ENCODE data around the gene PDE8A. TPM values are rescaled to one million over a fixed set of nuclear protein-coding genes. Genes with fewer than 3 reads are reported as not detected.
A peak's percentile ranks its signal among the peaks of the same experiment; 100 is the strongest.

Gene PDE8A, protein sequence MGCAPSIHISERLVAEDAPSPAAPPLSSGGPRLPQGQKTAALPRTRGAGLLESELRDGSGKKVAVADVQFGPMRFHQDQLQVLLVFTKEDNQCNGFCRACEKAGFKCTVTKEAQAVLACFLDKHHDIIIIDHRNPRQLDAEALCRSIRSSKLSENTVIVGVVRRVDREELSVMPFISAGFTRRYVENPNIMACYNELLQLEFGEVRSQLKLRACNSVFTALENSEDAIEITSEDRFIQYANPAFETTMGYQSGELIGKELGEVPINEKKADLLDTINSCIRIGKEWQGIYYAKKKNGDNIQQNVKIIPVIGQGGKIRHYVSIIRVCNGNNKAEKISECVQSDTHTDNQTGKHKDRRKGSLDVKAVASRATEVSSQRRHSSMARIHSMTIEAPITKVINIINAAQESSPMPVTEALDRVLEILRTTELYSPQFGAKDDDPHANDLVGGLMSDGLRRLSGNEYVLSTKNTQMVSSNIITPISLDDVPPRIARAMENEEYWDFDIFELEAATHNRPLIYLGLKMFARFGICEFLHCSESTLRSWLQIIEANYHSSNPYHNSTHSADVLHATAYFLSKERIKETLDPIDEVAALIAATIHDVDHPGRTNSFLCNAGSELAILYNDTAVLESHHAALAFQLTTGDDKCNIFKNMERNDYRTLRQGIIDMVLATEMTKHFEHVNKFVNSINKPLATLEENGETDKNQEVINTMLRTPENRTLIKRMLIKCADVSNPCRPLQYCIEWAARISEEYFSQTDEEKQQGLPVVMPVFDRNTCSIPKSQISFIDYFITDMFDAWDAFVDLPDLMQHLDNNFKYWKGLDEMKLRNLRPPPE
- total RNA-seq (2021; fragmentation: NEBNext Ultra II Directional; extraction: Animal tissue kit (Norgen Biotek cat#: 25700)) = 10 to 100 TPM; 14.3 to 18.6 (median 16.6) TPM
- long read RNA-seq, transcript PDE8A-203 (22 exons, 3,912 nt) = major isoform, 5 of 10 reads
- long read RNA-seq, partial matches to known transcripts = 4 of 10 reads
- long read RNA-seq, other reads (novel, unspliced or antisense) = 0 of 10 reads

DNA sequence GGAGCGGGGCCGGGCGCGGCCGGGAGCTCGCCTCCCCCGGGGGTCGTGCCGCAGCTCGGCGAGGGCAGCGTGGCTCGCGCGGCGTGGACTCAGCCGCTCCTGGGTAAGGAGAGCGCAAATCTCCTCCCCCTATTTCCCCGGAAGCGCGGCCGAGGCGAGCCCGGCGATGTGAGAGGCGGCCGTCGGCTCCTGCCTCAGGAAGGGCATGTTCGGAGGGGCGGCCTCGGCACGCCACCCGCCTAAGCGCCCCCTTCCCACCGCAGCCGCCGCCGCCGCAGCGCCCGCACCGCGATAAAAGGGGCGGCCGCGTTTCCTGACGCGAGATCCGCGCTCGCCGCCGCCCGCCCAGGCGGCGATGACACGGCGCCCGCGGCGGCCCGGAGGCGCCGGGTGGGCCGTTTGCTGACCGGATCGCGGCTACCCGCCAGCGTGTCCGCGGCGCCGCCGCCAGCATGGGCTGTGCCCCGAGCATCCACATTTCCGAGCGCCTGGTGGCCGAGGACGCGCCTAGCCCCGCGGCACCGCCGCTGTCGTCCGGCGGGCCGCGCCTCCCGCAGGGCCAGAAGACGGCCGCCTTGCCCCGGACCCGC, at the start of gene PDE8A:
TSS of gene PDE8A (plus strand) at position 146 of the 590 bp plus-strand sequence. CDS start at position 453, 307 bp downstream.
- no peaks in the 10 kb centered on the region for H3K36me3 Mint-ChIP-seq (ENCODE audit: low read depth)
- H3K9me3 Mint-ChIP-seq = no peaks in the 10 kb centered on the region
- TF ChIP-seq, protein P1, sequence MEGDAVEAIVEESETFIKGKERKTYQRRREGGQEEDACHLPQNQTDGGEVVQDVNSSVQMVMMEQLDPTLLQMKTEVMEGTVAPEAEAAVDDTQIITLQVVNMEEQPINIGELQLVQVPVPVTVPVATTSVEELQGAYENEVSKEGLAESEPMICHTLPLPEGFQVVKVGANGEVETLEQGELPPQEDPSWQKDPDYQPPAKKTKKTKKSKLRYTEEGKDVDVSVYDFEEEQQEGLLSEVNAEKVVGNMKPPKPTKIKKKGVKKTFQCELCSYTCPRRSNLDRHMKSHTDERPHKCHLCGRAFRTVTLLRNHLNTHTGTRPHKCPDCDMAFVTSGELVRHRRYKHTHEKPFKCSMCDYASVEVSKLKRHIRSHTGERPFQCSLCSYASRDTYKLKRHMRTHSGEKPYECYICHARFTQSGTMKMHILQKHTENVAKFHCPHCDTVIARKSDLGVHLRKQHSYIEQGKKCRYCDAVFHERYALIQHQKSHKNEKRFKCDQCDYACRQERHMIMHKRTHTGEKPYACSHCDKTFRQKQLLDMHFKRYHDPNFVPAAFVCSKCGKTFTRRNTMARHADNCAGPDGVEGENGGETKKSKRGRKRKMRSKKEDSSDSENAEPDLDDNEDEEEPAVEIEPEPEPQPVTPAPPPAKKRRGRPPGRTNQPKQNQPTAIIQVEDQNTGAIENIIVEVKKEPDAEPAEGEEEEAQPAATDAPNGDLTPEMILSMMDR (IDR thresholded peaks at IDR 0.05) = 0 out of 2 replicates have a peak, but pooled peaks have one; percentile 6
- H3K27ac Mint-ChIP-seq = peak within 1 kb of the TSS; percentile 90
- peak; percentile 36 for DNase-seq
- peaks cover 48% of the 10 kb centered on the region for H3K4me1 Mint-ChIP-seq (ENCODE audit: low read depth)
- H3K27me3 Mint-ChIP-seq (ENCODE audit: insufficient read depth) = peaks cover 7% of the 10 kb centered on the region
- peak within 1 kb of the TSS; percentile 95 for H3K4me3 Mint-ChIP-seq

DNA sequence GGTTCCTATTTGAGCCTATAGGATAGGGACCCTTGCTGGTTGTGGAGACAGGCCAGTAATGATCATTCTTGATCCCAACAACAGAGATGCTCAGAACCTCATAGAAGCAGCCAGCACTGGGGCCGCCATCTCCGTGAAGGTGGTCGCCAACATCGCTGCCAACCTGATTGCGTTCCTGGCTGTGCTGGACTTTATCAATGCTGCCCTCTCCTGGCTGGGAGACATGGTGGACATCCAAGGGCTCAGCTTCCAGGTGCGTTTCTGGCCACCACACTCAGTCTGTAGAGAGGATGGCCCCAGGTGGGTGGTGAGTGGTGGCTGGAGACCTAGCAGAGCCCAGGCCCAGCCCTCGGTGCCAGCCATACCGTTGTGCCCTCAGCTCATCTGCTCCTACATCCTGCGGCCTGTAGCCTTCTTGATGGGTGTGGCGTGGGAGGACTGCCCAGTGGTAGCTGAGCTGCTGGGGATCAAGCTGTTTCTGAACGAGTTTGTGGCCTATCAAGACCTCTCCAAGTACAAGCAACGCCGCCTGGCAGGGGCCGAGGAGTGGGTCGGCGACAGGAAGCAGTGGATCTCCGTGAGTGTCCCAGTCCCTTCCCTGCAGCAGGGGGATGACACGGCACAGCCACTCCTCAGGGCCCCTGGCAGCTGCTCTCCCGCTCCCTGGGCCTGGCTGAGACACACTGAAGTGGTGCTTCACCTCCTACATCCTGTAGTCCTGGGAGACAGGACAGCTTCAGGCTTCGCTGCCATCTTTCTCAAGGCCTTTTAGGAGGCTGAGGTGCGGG, 46.5 kb upstream of the PDE8A start:
- no peaks in the 10 kb centered on the region for H3K9me3 Mint-ChIP-seq

DNA sequence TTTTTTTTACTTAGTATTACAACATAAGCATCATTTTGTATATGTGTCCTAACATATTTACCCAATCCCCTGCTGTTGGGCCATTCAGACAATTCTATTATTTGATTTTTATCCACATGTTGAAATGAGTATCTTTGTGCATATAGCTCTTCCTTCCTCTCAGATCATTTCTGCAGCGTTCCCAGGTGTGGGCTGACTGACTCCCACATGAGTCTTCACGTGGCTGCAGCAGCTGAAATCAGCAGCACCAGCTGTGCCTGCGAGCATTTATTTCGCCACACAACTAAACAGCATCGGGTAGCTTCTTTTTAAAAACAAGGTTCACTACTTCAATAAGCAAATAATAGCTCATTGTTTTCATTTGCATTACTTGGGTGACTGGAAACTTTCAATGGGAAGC, 44.5 kb upstream of the PDE8A start:
- Mint-ChIP-seq H3K27ac (no peak overlapping the region), H3K9me3 (no peaks in the 10 kb centered on the region), H3K4me1 (ENCODE audit: low read depth) (no peaks in the 10 kb centered on the region; the same call in 1 of the 2 replicates), H3K27me3 (ENCODE audit: insufficient read depth) (no peaks in the 10 kb centered on the region; the same call in none of the 2 replicates), H3K36me3 (ENCODE audit: low read depth) (no peaks in the 10 kb centered on the region), H3K4me3 (no peak overlapping the region)
- no peak for DNase-seq
- TF ChIP-seq, protein P1 (IDR thresholded peaks at IDR 0.05) = no peak

More for the DNA sequence above, 46.5 kb upstream of the PDE8A start:
- TF ChIP-seq, protein P1 (IDR thresholded peaks at IDR 0.05) = peak; percentile 49; the same call in 1 of the 2 replicates
- H3K4me1 Mint-ChIP-seq (ENCODE audit: low read depth) = peaks cover 2% of the 10 kb centered on the region
- H3K27ac Mint-ChIP-seq = no peak overlapping the region
- no peak overlapping the region for H3K4me3 Mint-ChIP-seq
- DNase-seq = no peak
- H3K36me3 Mint-ChIP-seq (ENCODE audit: low read depth) = no peaks in the 10 kb centered on the region
- no peaks in the 10 kb centered on the region; the same call in none of the 2 replicates for H3K27me3 Mint-ChIP-seq (ENCODE audit: insufficient read depth)

DNA sequence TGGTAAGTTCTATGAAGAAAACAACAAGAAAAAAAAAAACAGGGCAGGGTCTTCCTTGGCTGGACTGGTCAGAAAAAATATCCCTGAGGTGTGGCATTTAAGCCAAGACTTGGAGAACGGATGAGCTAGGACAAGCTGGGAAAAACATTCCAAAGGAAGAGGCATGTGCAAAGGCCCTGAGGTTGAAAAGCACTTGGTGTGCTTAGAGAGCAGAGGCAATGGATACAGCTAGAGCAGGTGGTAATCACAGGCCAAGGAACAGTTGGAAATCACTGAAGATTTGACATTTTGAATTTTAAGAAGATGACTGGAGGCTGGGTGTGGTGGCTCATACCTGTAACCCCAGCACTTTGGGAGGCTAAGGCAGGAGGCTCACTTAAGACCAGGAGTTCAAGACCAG, 42.9 kb upstream of the PDE8A start:
- Mint-ChIP-seq H3K4me3 (no peak overlapping the region), H3K36me3 (ENCODE audit: low read depth) (no peaks in the 10 kb centered on the region), H3K27me3 (ENCODE audit: insufficient read depth) (peaks cover 1% of the 10 kb centered on the region), H3K4me1 (ENCODE audit: low read depth) (no peaks in the 10 kb centered on the region; the same call in 1 of the 2 replicates), H3K9me3 (no peaks in the 10 kb centered on the region), H3K27ac (no peak overlapping the region)
- no peak for DNase-seq
- TF ChIP-seq, protein P1 (IDR thresholded peaks at IDR 0.05) = no peak
